ENCODE data around the gene TMEM121B. TPM values are rescaled to one million over a fixed set of nuclear protein-coding genes. Genes with fewer than 3 reads are reported as not detected.
A peak's percentile ranks its signal among the peaks of the same experiment; 100 is the strongest.

The TMEM121B gene
- total RNA-seq, 1 experiment from 2014 or later: 8.1 TPM

DNA sequence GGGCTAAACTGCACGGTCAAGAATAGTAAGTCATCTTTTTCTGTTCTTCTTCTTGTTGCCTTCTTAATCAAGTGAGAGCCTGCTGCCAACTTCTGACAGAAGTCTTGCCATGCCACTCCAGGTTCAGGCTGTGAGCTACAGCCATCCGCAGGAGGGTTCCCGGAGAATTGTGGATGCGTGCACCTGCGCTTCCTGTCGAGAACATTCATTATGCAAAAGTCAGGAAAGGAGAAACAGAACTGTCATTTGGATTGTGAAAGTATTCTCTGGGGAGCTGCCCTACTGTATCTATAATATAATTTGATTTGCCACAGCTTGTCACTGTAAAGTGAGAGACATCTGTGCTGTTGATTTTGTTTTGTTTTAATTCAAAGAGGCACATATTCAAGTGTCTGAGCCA, 24.1 kb downstream of the TMEM121B start:
- no peaks in the 10 kb centered on the region for H4K20me1 ChIP-seq (ENCODE audit: control insufficient read depth, insufficient read depth, insufficient read length)
- H3K4me1 Mint-ChIP-seq: peaks cover 9 to 10% of the 10 kb centered on the region in 2 experiments; a peak in 3 of 4 replicates

More for the DNA sequence above, 24.1 kb downstream of the TMEM121B start:
- no peak overlapping the region for H3K18ac ChIP-seq (ENCODE audit: insufficient read length, low read depth, low read length)
- H3K27me3 Mint-ChIP-seq (ENCODE audit: low read depth): no peaks in the 10 kb centered on the region
- H2BK20ac ChIP-seq (ENCODE audit: low read depth, low read length, poor library complexity, severe bottlenecking): no peak overlapping the region
- H2BK120ac ChIP-seq (ENCODE audit: low read depth, low read length, poor library complexity, severe bottlenecking): no peak overlapping the region
- H3K14ac ChIP-seq (ENCODE audit: insufficient read depth, low read length): no peak overlapping the region
- peaks cover 3% of the 10 kb centered on the region for H3K79me1 ChIP-seq (ENCODE audit: insufficient read depth, low read depth, low read length, poor library complexity, severe bottlenecking)
- H2AK5ac ChIP-seq (ENCODE audit: insufficient read length, low read length): no peak overlapping the region
- H3K27ac Mint-ChIP-seq: 0 out of 7 replicates have a peak overlapping the region, but pooled peaks of 1 of the 3 experiments have one; percentile 56
- H4K5ac ChIP-seq (ENCODE audit: insufficient read length, low read depth, low read length): no peak overlapping the region
- DNase-seq: no peak
- no peak overlapping the region for H2BK12ac ChIP-seq (ENCODE audit: insufficient read length, low read depth, low read length)
- H3K9me3 ChIP-seq (ENCODE audit: control insufficient read depth, low read depth, low read length): no peaks in the 10 kb centered on the region
- WGBS (ENCODE audit: extremely low coverage, insufficient read length, low lambda C conversion rate): no CpG with 5 or more reads among the region's 6 CpGs
- TF ChIP-seq, protein P1, sequence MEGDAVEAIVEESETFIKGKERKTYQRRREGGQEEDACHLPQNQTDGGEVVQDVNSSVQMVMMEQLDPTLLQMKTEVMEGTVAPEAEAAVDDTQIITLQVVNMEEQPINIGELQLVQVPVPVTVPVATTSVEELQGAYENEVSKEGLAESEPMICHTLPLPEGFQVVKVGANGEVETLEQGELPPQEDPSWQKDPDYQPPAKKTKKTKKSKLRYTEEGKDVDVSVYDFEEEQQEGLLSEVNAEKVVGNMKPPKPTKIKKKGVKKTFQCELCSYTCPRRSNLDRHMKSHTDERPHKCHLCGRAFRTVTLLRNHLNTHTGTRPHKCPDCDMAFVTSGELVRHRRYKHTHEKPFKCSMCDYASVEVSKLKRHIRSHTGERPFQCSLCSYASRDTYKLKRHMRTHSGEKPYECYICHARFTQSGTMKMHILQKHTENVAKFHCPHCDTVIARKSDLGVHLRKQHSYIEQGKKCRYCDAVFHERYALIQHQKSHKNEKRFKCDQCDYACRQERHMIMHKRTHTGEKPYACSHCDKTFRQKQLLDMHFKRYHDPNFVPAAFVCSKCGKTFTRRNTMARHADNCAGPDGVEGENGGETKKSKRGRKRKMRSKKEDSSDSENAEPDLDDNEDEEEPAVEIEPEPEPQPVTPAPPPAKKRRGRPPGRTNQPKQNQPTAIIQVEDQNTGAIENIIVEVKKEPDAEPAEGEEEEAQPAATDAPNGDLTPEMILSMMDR (conservative IDR thresholded peaks at IDR 0.05): no peak
- no peak overlapping the region for H2AFZ ChIP-seq (ENCODE audit: low read length)
- H4K8ac ChIP-seq (replicated peaks; ENCODE audit: insufficient read length, low read depth, low read length): no peak overlapping the region
- H3K4ac ChIP-seq (ENCODE audit: low read depth, low read length): no peak overlapping the region
- no peaks in the 10 kb centered on the region for H3K23me2 ChIP-seq (ENCODE audit: insufficient read length, low read depth, low read length, poor library complexity, severe bottlenecking)
- H3K79me2 ChIP-seq (ENCODE audit: insufficient read depth, low read length): no peaks in the 10 kb centered on the region
- no peaks in the 10 kb centered on the region for H3K4me1 ChIP-seq (ENCODE audit: insufficient read depth, low read length)
- no peak overlapping the region for H3K56ac ChIP-seq (ENCODE audit: insufficient read length, low read depth, low read length)
- no peak overlapping the region for H3K23ac ChIP-seq (ENCODE audit: insufficient read length, low read depth, low read length)
- H3K27ac ChIP-seq (ENCODE audit: insufficient read length, low read depth, low read length): no peak overlapping the region
- H2BK15ac ChIP-seq (ENCODE audit: low read depth, low read length): no peak overlapping the region
- no peak overlapping the region for H2BK5ac ChIP-seq (ENCODE audit: insufficient read length, low read length)
- peaks cover 0 to 33% (median 13%) of the 10 kb centered on the region in 3 experiments; a peak in 5 of 7 replicates for H3K36me3 Mint-ChIP-seq (ENCODE audit: insufficient read depth in 1 of 3, low read depth in 3 of 3)
- no peaks in the 10 kb centered on the region for H3K27me3 ChIP-seq (ENCODE audit: insufficient read depth, low read length)
- H3K9me3 Mint-ChIP-seq: no peaks in the 10 kb centered on the region
- no peak overlapping the region for H3K9ac ChIP-seq (ENCODE audit: extremely low read depth, insufficient read length, low read length)
- no peak overlapping the region for H3T11ph ChIP-seq (ENCODE audit: low read length)
- H4K91ac ChIP-seq (ENCODE audit: insufficient read length, low read depth, low read length): no peak overlapping the region
- H3K4me2 ChIP-seq (ENCODE audit: insufficient read depth, insufficient read length, low read length): no peak overlapping the region
- H3K4me3 Mint-ChIP-seq: no peak overlapping the region

Data from H9 (cell line).